DND-41 (cell line): Measurements from ENCODE around the gene FAM50A.

ENCODE experiments used
- ATAC-seq: fragments of 200-7000 bp; cut with Tn5 transposase; 3 replicates; pipeline ENCODE4 v1.9.1; 2021; ENCODE audit warnings: low read depth; ENCODE audit not compliant: insufficient read depth
- DNase-seq: peaks from one replicate; pipeline ENCODE4 v3.0.0-alpha.2; 2020
- H2AFZ ChIP-seq: 2 replicates; pipeline ENCODE4 v1.6.0; 2012; ENCODE audit warnings: low read depth, low read length
- H3K27ac ChIP-seq: 2 replicates; pipeline ENCODE4 v1.5.1; 2012; ENCODE audit warnings: low read length, inconsistent platforms
- H3K27me3 ChIP-seq: fragments of 200-600 bp; sonication (generic); 2 replicates; pipeline ENCODE4 v1.6.0; 2012; ENCODE audit warnings: low read length, mild to moderate bottlenecking, inconsistent platforms; ENCODE audit not compliant: insufficient read depth, poor library complexity
- H3K36me3 ChIP-seq: 2 replicates; pipeline ENCODE4 v1.5.1; 2012; ENCODE audit warnings: low read length, inconsistent platforms; ENCODE audit not compliant: insufficient read depth
- H3K4me1 ChIP-seq: 2 replicates; pipeline ENCODE4 v1.5.1; 2012; ENCODE audit warnings: mild to moderate bottlenecking, low read length; ENCODE audit not compliant: insufficient read depth
- H3K4me2 ChIP-seq: 2 replicates; pipeline ENCODE4 v1.6.0; 2012; ENCODE audit warnings: mild to moderate bottlenecking, moderate library complexity, low read length, inconsistent platforms; ENCODE audit not compliant: insufficient read depth
- H3K4me3 ChIP-seq, 2 experiments: fragments of 200-600 bp in 1 of 2; shearing (Covaris generic) in 1 of 2; 2 replicates each; pipeline ENCODE4 v1.5.1; 2012 to 2016; ENCODE audit warnings: inconsistent platforms in 2 of 2, low read length in 2 of 2, mild to moderate bottlenecking in 2 of 2, low read depth in 1 of 2, moderate library complexity in 1 of 2
- H3K79me2 ChIP-seq: 2 replicates; pipeline ENCODE4 v1.6.0; 2012; ENCODE audit warnings: low read length, inconsistent platforms; ENCODE audit not compliant: insufficient read depth
- H3K9ac ChIP-seq: 2 replicates; pipeline ENCODE4 v1.6.0; 2012; ENCODE audit warnings: low read depth, mild to moderate bottlenecking, inconsistent platforms, low read length, moderate library complexity
- H3K9me3 ChIP-seq: 2 replicates; pipeline ENCODE4 v1.5.1; 2012; ENCODE audit warnings: low read length, moderate library complexity, mild to moderate bottlenecking, inconsistent platforms; ENCODE audit not compliant: insufficient read depth, severe bottlenecking
- H4K20me1 ChIP-seq: 2 replicates; pipeline ENCODE4 v1.6.0; 2012; ENCODE audit warnings: low read length; ENCODE audit not compliant: insufficient read depth
- EZH2 ChIP-seq: IDR thresholded peaks from 3 replicates; pipeline ENCODE4 v1.6.1; 2012; ENCODE audit warnings: borderline replicate concordance, low read depth, mild to moderate bottlenecking, moderate library complexity, low read length, inconsistent platforms; ENCODE audit not compliant: severe bottlenecking
- TF ChIP-seq, protein P1 (sequence below): IDR thresholded peaks from 2 replicates; pipeline ENCODE4 v1.5.1; 2012; ENCODE audit warnings: borderline replicate concordance, low read length, moderate library complexity, mild to moderate bottlenecking; ENCODE audit not compliant: poor library complexity, severe bottlenecking; ENCODE audit errors: extremely low read depth

Gene FAM50A

GRCh38 chrX:154478728-154479622, 35.0 kb downstream of the FAM50A start, which contains the start of gene LAGE3:
TSS of gene LAGE3 (minus strand) at chrX:154479281. CDS start at chrX:154478915, 366 bp downstream.
- Histone ChIP-seq H3K9ac (peak within 1 kb of the TSS; percentile 80), H4K20me1 (peaks cover under 1% of the 10 kb centered on the region; the same call in 1 of the 2 replicates), H3K27ac (peak within 1 kb of the TSS; percentile 93), H3K4me2 (peak within 1 kb of the TSS; percentile 95), H3K27me3 (no peaks in the 10 kb centered on the region), H3K36me3 (peaks cover 6% of the 10 kb centered on the region; the same call in 1 of the 2 replicates), H3K4me3 (peak within 1 kb of the TSS; percentile 39 to 73; a peak in 3 of 4 replicates), H2AFZ (peak within 1 kb of the TSS; percentile 80), H3K4me1 (peaks cover 27% of the 10 kb centered on the region), H3K9me3 (no peaks in the 10 kb centered on the region), H3K79me2 (peaks cover 6% of the 10 kb centered on the region)
- ATAC-seq (peak; percentile 89), DNase-seq (peak; percentile 91)
- no peak for TF ChIP-seq EZH2
- TF ChIP-seq, protein P1, sequence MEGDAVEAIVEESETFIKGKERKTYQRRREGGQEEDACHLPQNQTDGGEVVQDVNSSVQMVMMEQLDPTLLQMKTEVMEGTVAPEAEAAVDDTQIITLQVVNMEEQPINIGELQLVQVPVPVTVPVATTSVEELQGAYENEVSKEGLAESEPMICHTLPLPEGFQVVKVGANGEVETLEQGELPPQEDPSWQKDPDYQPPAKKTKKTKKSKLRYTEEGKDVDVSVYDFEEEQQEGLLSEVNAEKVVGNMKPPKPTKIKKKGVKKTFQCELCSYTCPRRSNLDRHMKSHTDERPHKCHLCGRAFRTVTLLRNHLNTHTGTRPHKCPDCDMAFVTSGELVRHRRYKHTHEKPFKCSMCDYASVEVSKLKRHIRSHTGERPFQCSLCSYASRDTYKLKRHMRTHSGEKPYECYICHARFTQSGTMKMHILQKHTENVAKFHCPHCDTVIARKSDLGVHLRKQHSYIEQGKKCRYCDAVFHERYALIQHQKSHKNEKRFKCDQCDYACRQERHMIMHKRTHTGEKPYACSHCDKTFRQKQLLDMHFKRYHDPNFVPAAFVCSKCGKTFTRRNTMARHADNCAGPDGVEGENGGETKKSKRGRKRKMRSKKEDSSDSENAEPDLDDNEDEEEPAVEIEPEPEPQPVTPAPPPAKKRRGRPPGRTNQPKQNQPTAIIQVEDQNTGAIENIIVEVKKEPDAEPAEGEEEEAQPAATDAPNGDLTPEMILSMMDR = no peak

GRCh38 chrX:154481195-154481594, 37.3 kb downstream of the FAM50A start:
- Histone ChIP-seq H4K20me1 (peaks cover 17% of the 10 kb centered on the region), H3K4me3 (no peak overlapping the region), H3K4me1 (peaks cover 45% of the 10 kb centered on the region), H3K4me2 (no peak overlapping the region), H3K36me3 (peaks cover 21% of the 10 kb centered on the region), H3K9ac (no peak overlapping the region), H3K27ac (no peak overlapping the region), H3K9me3 (no peaks in the 10 kb centered on the region), H2AFZ (no peak overlapping the region), H3K79me2 (peaks cover 24% of the 10 kb centered on the region), H3K27me3 (no peaks in the 10 kb centered on the region)
- ATAC-seq (no peak), DNase-seq (no peak)
- TF ChIP-seq EZH2 = no peak

DNA sequence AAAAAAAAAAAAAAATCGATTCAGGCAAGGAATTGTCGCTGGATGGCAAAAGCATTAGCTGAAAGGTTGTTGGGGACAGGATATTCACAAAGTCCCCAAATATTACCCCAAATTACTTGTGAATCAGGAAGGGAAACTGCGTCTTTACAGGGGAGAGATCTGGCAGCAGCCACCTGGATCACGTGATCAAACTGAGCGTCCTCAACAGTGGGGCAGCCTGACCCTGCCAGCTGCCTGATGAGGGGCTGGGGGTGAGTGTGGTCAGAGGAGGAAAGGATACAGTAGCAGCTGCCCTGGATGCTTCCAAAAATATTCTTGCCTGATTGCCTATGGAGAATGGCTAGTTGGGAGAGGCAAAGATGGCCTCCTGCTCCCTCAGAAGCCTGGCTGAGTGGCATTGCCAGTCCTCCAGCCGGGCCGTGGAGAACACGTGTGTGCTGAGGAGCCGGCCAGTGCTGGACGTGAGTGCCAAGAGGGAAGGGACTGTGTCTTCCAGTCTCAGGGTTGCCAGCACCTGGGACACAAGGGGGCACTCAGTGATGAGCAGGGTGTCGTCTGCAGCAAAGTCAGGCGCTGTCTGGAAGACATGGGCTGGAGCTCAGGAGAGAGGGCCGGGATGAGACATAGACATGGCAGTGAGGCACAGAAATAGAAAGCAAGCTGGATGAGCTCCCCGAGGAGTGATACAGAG, 38.1 kb downstream of the FAM50A start:
- no peak for TF ChIP-seq EZH2
- TF ChIP-seq, protein P1 = no peak
- no peak overlapping the region for H3K9ac ChIP-seq
- no peak overlapping the region for H3K4me3 ChIP-seq
- DNase-seq (no peak), ATAC-seq (no peak)
- H3K27me3 ChIP-seq = no peaks in the 10 kb centered on the region
- H4K20me1 ChIP-seq = peaks cover 17% of the 10 kb centered on the region
- no peak overlapping the region for H3K27ac ChIP-seq
- H3K36me3 ChIP-seq = peaks cover 21% of the 10 kb centered on the region
- no peak overlapping the region for H2AFZ ChIP-seq
- no peaks in the 10 kb centered on the region for H3K9me3 ChIP-seq
- H3K4me1 ChIP-seq = peaks cover 45% of the 10 kb centered on the region
- no peak overlapping the region for H3K4me2 ChIP-seq
- H3K79me2 ChIP-seq = peaks cover 26% of the 10 kb centered on the region

- no peak for TF ChIP-seq EZH2
- TF ChIP-seq, protein P1 = no peak
- peaks cover 17% of the 10 kb centered on the region for H4K20me1 ChIP-seq
- H3K4me1 ChIP-seq = peaks cover 45% of the 10 kb centered on the region
- DNase-seq (no peak), ATAC-seq (no peak)
- H3K79me2 ChIP-seq = peaks cover 26% of the 10 kb centered on the region
- peaks cover 21% of the 10 kb centered on the region for H3K36me3 ChIP-seq
- H3K9me3 ChIP-seq = no peaks in the 10 kb centered on the region
- H2AFZ ChIP-seq = no peak overlapping the region
- no peak overlapping the region for H3K9ac ChIP-seq
- no peak overlapping the region for H3K4me3 ChIP-seq
- H3K27ac ChIP-seq = no peak overlapping the region
- no peaks in the 10 kb centered on the region for H3K27me3 ChIP-seq
- no peak overlapping the region for H3K4me2 ChIP-seq
Observed at GRCh38 chrX:154482786-154483185, 38.8 kb downstream of the FAM50A start.
